Spinal cord (tissue), 10 donors: ENCODE results near the gene FBXO9. TPM values are rescaled to one million over a fixed set of nuclear protein-coding genes. Genes with fewer than 3 reads are reported as not detected.

Experiments
- DNase-seq, 6 donors: peaks; one replicate each; pipeline versions ENCODE4 v3.0.0 to v3.0.0-alpha.2; 2013 to 2015; ENCODE audit warnings: low spot score in 6 of 6, low read depth in 4 of 6
- H3K27ac ChIP-seq: one replicate; pipeline ENCODE4 v1.5.1; 2013; ENCODE audit warnings: low read depth, low read length, control low read depth
- H3K27me3 ChIP-seq: one replicate; pipeline ENCODE4 v1.6.1; 2013; ENCODE audit warnings: low read length; ENCODE audit not compliant: control insufficient read depth, insufficient read depth
- H3K36me3 ChIP-seq: one replicate; pipeline ENCODE4 v1.6.1; 2013; ENCODE audit warnings: low read length; ENCODE audit not compliant: control insufficient read depth, insufficient read depth
- H3K4me1 ChIP-seq: one replicate; pipeline ENCODE4 v1.6.1; 2013; ENCODE audit warnings: low read length; ENCODE audit not compliant: control insufficient read depth, insufficient read depth
- H3K4me3 ChIP-seq: one replicate; pipeline ENCODE4 v1.5.1; 2013; ENCODE audit warnings: low read depth, low read length, control low read depth
- H3K9me3 ChIP-seq: one replicate; pipeline ENCODE4 v1.6.1; 2013; ENCODE audit warnings: low read length; ENCODE audit not compliant: control insufficient read depth, insufficient read depth
- WGBS: methylation state at CpG from one replicate; pipeline ENCODE4 v1.1.5; 2013; ENCODE audit warnings: missing lambda C conversion rate; ENCODE audit not compliant: insufficient coverage; 5-methylcytosine and 5-hydroxymethylcytosine counted together
- polyA plus RNA-seq, 2 donors: library from polyadenylated mRNA; unstranded; fragments of 120-200 nt; gene quantifications; one replicate each; pipeline ENCODE4 v1.2.1, GENCODE V29; 2013; ENCODE audit not compliant: insufficient read length in 2 of 2
- total RNA-seq, 2 donors: library from RNA; depleted of rRNA in 1 of 2; stranded (reverse); fragments of 120-200 nt in 1 of 2; fragments of >200 nt in 1 of 2; gene quantifications; one replicate each; pipeline versions ENCODE4 v1.2.3 to v1.2.4, GENCODE V29; 2013 to 2014
- donor health status: healthy.

Gene FBXO9
- total and polyA plus RNA-seq, 4 donors, result 67.7 to 132 (median 103) TPM

DNA sequence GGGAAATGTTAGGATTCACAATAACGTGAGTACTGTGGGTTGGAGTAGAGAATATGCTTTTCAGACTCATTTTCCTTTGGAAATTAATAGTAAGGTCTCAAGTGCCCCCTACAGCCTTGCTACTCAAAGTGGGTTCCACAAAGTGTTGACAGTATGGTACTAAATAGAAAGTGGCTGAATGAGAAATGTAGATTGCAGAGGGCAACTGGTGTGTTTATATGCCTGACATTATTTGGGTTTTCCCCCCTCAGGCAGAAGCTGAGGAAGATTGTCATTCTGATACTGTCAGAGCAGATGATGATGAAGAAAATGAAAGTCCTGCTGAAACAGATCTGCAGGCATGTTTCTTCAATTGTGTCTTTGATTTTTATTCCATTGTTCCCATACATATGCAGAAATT lies 5.6 kb downstream of the FBXO9 start:
- WGBS, result no CpG with 5 or more reads among the region's 1 CpG
- Histone ChIP-seq H3K9me3 (no peaks in the 10 kb centered on the region), H3K27ac (no peak overlapping the region), H3K4me3 (no peak overlapping the region), H3K4me1 (peaks cover 5% of the 10 kb centered on the region), H3K27me3 (no peaks in the 10 kb centered on the region), H3K36me3 (peaks cover 7% of the 10 kb centered on the region)
- no peak for DNase-seq

DNA sequence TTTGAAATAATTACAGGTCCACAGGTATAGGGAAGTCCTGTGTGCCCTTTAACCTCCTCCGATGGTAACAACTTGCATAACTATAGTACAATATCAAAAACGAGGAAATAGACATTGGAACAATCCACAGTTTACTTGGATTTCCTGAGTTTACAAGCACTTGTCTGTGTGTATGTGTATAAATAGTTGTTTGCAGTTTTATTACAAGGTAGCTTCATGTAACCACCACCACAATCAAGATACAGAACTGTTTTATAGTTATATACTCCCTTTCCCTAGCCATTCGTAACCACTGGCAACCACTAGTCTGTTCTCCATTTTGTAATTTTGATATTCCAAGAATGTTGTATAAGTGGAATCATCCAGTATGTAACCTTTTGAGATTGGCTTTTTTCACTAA lies 9.1 kb downstream of the FBXO9 start:
- Histone ChIP-seq H3K27me3 (no peaks in the 10 kb centered on the region), H3K9me3 (no peaks in the 10 kb centered on the region), H3K4me1 (no peaks in the 10 kb centered on the region), H3K4me3 (no peak overlapping the region), H3K27ac (no peak overlapping the region), H3K36me3 (peaks cover 14% of the 10 kb centered on the region)
- DNase-seq, result no peak
- WGBS, result no CpG with 5 or more reads among the region's 3 CpGs

DNA sequence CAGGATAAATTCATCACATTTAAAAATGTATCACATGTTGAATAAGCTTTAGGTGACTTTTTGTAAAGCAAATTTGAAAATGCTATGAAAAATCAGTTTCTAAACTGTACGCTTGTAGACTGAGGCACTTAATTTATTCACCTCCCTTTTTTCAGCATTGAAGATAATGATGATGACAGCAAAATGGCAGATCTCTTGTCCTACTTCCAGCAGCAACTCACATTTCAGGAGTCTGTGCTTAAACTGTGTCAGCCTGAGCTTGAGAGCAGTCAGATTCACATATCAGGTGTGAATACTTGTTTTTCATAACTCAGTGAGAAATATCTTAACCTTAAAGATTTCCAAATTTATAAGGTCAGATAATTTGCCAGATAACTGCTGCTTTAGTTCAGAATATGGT lies 15.6 kb downstream of the FBXO9 start:
- Histone ChIP-seq H3K27me3 (no peaks in the 10 kb centered on the region), H3K4me1 (no peaks in the 10 kb centered on the region), H3K4me3 (no peak overlapping the region), H3K36me3 (peaks cover 21% of the 10 kb centered on the region), H3K27ac (no peak overlapping the region), H3K9me3 (no peaks in the 10 kb centered on the region)
- DNase-seq, result no peak
- no CpG with 5 or more reads among the region's 1 CpG for WGBS

DNA sequence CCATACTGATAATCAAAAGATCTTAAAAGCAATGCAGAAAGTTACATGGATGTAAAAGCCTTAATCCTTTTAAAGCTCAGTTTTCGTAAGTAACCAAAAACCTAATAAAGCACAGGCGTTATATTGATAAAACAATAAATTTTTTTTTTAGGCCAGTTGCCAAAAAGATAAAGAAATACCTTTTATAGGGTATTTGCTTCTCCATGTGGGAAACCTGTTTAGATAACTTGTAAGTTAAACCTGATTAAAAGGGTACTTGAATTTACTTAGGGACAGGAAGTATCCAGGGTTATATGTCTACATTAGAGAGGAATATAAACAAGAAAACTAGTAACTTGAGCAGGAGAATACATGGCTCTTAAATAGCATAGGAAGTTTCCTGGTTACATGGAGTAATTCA lies 21.1 kb downstream of the FBXO9 start:
- DNase-seq, result no peak
- Histone ChIP-seq H3K4me3 (no peak overlapping the region), H3K4me1 (no peaks in the 10 kb centered on the region), H3K27ac (no peak overlapping the region), H3K36me3 (peaks cover 37% of the 10 kb centered on the region), H3K9me3 (no peaks in the 10 kb centered on the region), H3K27me3 (no peaks in the 10 kb centered on the region)
- no CpG with 5 or more reads among the region's 2 CpGs for WGBS

DNA sequence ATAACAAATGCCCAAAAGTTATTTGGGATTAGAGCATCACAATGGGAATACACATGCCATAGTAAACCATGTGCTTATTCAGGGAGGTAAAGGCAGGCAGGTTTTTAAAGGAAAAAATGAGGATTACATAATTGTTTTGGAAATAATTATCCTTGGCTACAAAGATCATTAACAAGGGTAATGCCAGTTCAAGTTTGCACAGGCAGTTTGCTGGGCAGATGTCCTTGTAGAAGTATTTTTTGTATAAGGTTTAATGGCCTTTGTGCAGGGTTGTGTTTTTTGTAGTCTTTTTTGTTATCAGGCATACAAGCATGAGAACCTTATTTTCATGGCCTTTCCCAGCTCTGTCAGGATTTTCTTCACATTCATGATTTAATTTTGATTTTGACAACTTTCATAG lies 24.7 kb downstream of the FBXO9 start:
- peaks cover 39% of the 10 kb centered on the region for H3K36me3 ChIP-seq
- no peaks in the 10 kb centered on the region for H3K27me3 ChIP-seq
- no peak for DNase-seq
- H3K4me3 ChIP-seq, result no peak overlapping the region
- H3K4me1 ChIP-seq, result no peaks in the 10 kb centered on the region
- no peak overlapping the region for H3K27ac ChIP-seq
- H3K9me3 ChIP-seq, result no peaks in the 10 kb centered on the region

DNA sequence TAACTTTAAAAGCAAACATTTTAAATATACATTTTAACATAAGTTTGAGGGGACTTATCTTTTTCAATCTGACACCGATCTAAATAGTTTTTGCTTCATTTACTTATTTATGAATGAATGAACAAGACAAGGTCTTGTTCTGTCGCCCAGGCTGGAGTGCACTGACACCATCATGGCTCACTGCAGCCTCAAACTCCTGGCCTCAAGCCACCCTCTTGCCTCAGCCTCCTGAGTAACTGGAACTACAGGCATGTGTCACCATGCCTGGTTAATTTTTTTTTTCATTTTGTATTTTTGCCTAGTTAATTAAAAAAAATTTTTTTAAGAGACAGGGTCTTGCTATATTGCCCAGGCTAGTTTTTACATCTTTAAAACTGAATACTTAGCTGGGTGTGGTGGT lies 25.4 kb downstream of the FBXO9 start:
- H3K36me3 ChIP-seq, result peaks cover 39% of the 10 kb centered on the region
- peak in 1 of 6 donors; percentile 9 for DNase-seq
- no peak overlapping the region for H3K27ac ChIP-seq
- WGBS, result no CpG with 5 or more reads among the region's 2 CpGs
- no peaks in the 10 kb centered on the region for H3K9me3 ChIP-seq
- no peaks in the 10 kb centered on the region for H3K27me3 ChIP-seq
- H3K4me3 ChIP-seq, result no peak overlapping the region
- H3K4me1 ChIP-seq, result no peaks in the 10 kb centered on the region

DNA sequence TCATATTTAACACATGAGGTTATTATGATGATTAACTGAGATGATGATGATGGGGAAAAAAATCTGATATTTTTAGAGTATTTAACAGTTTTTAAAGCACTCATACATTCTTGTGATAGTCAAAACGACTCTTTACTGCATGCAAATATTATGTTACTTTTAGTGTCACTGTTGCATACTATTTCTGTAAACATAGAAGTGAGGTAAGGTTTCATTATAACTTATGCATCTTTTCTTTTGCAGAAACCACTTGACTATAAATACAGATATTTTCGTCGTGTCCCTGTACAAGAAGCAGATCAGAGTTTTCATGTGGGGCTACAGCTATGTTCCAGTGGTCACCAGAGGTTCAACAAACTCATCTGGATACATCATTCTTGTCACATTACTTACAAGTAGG lies 30.1 kb downstream of the FBXO9 start:
- Histone ChIP-seq H3K4me3 (no peak overlapping the region), H3K27me3 (no peaks in the 10 kb centered on the region), H3K27ac (no peak overlapping the region), H3K9me3 (no peaks in the 10 kb centered on the region), H3K36me3 (peaks cover 34% of the 10 kb centered on the region), H3K4me1 (no peaks in the 10 kb centered on the region)
- WGBS, result 100% methylated on average over 1 of the region's 3 CpGs
- DNase-seq, result no peak

DNA sequence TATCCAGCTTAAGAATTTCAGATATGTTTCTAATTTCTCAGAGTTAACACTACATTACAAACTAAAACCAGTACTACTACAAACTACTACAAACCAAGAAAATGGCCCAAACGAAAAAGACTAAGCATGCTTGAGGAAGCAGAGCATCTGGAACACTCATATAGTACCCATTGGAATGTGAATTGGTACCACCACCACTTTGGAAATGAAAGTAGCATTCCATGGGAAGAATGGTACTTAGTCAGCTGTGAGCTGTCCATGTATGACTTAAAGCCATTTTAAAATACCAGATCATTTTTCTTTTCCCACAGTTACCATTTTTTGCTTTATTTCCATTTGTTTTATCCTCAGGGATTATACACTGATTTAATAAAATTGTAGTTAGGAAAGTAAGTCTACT lies 30.5 kb downstream of the FBXO9 start:
- H3K27me3 ChIP-seq, result no peaks in the 10 kb centered on the region
- H3K4me1 ChIP-seq, result no peaks in the 10 kb centered on the region
- no peak overlapping the region for H3K4me3 ChIP-seq
- H3K27ac ChIP-seq, result no peak overlapping the region
- no CpG with 5 or more reads among the region's 1 CpG for WGBS
- peaks cover 34% of the 10 kb centered on the region for H3K36me3 ChIP-seq
- H3K9me3 ChIP-seq, result no peaks in the 10 kb centered on the region
- no peak for DNase-seq

DNA sequence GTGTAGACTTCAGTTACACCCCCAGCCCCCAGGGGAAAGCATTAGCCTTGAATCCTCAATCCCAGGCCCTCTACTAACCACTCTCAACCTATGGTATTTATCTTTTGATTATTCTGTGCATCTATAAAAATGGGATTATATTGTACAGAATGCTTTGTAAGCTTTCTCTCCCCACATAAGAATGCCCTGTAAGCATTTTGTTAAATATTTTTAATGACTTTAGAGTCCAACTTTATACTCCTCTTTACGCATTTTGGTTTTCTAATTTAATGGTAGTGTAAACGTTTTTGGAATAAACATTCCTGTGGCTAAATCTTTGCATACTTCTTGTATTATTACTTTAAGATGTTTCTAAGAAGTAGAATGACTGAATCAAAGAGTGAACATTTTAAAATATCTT lies 35.4 kb downstream of the FBXO9 start:
- Histone ChIP-seq H3K36me3 (peaks cover 31% of the 10 kb centered on the region), H3K27ac (no peak overlapping the region), H3K9me3 (no peaks in the 10 kb centered on the region), H3K4me1 (no peaks in the 10 kb centered on the region), H3K27me3 (no peaks in the 10 kb centered on the region), H3K4me3 (no peak overlapping the region)
- DNase-seq, result no peak
- WGBS, result no CpG with 5 or more reads among the region's 2 CpGs

DNA sequence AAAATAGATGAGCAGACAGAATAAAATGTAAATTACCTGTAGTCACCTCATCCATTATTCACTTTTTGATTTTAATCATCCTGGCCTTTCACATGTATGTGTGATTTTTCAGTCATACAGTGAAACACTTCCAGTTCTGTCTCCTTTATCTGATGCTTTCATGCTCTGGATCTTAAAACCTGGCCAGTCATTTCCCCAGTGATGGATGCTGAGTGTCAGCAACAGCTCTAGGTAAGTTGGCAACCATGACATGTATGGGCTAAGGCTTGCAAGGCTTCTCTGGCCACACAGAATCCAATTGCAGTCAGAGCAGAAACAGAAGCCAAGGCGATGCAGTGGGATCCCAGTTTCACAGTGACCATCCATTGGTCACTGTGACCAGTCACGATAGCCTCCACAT lies 35.8 kb downstream of the FBXO9 start:
- no peaks in the 10 kb centered on the region for H3K9me3 ChIP-seq
- H3K27me3 ChIP-seq, result no peaks in the 10 kb centered on the region
- no peak overlapping the region for H3K4me3 ChIP-seq
- 88% methylated on average over 1 of the region's 2 CpGs for WGBS
- H3K27ac ChIP-seq, result no peak overlapping the region
- DNase-seq, result no peak
- peaks cover 31% of the 10 kb centered on the region for H3K36me3 ChIP-seq
- no peaks in the 10 kb centered on the region for H3K4me1 ChIP-seq
